Body of pancreas (tissue), 4 donors: ENCODE results near the gene LAMTOR4.

Experiments used
- POLR2A ChIP-seq, 3 donors: fragments of 450-650 bp; IDR thresholded peaks; one replicate each; pipeline ENCODE4 v1.6.1; 2016; ENCODE audit warnings: antibody characterized with exemption in 3 of 3, mild to moderate bottlenecking in 2 of 3
- TF ChIP-seq, protein P1 (sequence below), 7 experiments: fragments of 450-650 bp in 4 of 7; fragments of 200-600 bp in 3 of 7; sonication (generic) in 3 of 7; IDR thresholded peaks; one replicate each; pipeline ENCODE4 v1.5.1; 2016 to 2019; ENCODE audit warnings: antibody characterized with exemption in 7 of 7

- TF ChIP-seq, protein P1, sequence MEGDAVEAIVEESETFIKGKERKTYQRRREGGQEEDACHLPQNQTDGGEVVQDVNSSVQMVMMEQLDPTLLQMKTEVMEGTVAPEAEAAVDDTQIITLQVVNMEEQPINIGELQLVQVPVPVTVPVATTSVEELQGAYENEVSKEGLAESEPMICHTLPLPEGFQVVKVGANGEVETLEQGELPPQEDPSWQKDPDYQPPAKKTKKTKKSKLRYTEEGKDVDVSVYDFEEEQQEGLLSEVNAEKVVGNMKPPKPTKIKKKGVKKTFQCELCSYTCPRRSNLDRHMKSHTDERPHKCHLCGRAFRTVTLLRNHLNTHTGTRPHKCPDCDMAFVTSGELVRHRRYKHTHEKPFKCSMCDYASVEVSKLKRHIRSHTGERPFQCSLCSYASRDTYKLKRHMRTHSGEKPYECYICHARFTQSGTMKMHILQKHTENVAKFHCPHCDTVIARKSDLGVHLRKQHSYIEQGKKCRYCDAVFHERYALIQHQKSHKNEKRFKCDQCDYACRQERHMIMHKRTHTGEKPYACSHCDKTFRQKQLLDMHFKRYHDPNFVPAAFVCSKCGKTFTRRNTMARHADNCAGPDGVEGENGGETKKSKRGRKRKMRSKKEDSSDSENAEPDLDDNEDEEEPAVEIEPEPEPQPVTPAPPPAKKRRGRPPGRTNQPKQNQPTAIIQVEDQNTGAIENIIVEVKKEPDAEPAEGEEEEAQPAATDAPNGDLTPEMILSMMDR (IDR thresholded peaks at IDR 0.05) = no peak
- TF ChIP-seq POLR2A (IDR thresholded peaks at IDR 0.05) = no peak
Measured at GRCh38 chr7:100099452-100099851, 49.3 kb upstream of the LAMTOR4 start.
